Measurements from ENCODE around the gene RAB34.

RAB34 gene

DNA sequence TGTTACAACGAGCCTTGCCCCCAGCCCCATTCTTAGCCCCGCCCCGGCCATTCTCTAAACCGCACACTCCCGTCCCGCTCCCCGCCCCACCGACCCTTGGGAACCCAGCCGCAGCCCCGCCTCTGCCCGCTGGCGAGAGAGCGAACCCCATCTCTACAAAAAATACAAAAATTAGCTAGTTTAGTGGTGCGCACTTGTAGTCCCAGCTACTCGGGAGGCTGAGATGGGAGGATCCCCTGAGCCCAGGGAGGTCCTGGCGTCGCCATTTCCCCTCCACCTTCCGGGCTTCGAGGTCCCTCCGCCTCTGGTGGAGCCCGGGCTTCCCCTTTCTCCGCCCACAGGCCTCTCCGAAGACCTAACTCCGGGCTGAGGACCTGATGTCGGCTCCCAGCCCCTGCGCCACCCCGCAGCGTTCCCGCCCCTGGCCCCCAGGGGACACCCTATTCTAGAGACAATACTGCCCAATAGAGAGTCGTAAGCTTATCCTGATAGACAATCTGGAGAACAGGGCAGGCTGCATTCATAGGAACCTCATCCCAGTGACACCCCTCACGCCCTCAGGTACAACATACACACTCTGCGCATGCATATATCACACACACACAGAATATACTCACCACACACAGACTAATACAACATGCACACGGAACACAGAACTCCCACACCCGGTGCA, 5.5 kb downstream of the RAB34 start:
- peak in 1 of 3 experiments; percentile 73 for DNase-seq (ENCODE audit: low read depth in 3 of 3)

GRCh38 chr17:28711723-28712031, 6.0 kb downstream of the RAB34 start, which contains the start of gene PROCA1:
Gene PROCA1 (minus strand): TSS chr17:28711888. CDS start chr17:28711660, 228 bp downstream.
- no peak for DNase-seq (ENCODE audit: low read depth in 3 of 3)

DNA sequence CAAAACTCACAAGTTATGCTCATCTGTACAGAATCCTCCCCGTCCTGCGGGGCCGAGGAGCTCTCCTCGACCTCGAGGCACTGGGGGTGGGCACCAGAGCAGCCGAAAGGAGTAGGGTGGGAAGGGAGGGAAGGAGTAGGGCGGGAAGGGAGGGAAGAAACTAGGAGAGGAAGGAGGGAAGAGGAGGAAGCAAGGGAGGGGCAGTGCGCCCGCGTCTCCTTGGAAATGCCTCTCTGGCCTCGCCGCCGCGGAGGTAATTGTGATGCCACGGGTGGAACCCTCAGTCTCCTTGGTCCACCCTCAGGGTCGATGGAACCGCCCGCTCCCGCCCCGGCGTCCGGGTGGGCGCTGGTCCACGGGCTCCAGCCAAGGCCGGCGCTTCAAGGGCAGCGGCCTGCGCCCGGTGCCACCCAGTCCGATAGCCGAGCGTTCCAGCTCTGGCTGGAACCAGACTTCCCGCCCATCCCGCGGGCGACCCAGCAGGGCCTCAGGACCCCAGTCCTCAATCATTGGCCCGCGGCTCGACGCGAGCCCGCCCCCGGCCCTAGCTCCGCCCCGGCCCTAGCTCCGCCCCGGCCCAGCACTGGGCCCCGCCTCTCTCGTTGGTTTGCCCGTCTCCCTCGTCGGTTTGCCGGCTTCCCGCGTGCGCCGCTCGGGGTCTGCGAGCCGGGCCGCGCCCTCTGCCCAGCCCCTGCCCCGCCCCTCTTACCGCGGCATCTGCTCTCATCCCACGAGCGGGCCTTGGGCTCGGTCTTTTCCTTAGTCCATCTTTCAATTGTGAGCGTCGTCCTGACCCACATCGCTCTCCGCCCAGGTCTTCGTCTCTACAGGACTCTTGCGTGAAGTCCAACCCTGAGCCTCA, 6.6 kb downstream of the RAB34 start:
- DNase-seq (ENCODE audit: low read depth in 3 of 3), result peak; percentile 80 to 92 (median 89)

DNA sequence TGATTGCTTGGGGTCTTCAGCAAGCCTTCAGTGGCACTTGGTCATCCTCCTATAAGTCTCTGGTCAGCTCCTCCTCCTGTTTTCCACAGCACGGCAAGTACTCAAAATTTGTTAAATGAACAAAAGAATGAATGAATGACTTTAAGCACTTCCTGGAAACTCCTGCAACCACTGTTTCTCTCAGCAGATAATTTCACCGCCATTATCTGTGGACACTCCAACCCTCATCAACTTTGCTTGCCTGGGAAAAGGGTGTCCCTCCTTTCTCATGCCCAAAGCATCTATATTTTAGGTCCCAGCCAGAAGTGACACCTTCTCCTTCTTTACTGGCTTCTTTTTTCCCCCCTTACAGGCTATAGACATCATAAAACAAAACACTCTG, 10.3 kb downstream of the RAB34 start:
- no peak for DNase-seq (ENCODE audit: low read depth in 3 of 3)

GRCh38 chr17:28706471-28707338, 11.0 kb downstream of the RAB34 start:
- no peak for DNase-seq (ENCODE audit: low read depth in 3 of 3)

DNA sequence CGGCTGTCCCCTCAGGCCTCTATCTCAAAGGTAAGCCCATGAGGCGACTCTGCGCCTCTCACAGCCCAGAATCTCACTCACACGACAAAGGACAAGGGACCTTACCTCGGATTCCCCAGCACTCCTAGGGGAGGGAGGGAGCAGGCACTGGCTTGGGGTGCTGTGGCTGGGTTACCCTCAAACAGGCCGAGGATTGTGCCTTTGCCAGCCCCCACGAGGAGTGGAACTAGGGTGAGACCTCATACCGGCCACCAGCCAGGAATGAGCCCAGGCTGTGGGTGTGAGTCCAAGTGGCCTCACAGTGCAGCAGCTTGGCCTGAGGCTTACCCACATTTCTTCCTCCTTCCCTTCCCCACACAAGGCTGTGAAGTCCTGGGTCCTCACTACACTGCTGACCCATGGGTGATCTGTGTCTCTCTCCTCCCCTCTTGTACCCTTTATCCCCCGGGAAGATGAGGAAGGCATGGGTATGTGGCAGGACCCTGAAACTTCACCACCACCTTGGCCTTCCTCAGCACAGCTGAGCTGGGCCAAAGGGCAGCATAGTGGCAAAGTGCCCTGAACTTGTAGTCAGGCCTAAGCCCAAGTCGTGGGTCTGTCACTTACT, 11.8 kb downstream of the RAB34 start:
- DNase-seq (ENCODE audit: low read depth in 3 of 3), result no peak

DNA sequence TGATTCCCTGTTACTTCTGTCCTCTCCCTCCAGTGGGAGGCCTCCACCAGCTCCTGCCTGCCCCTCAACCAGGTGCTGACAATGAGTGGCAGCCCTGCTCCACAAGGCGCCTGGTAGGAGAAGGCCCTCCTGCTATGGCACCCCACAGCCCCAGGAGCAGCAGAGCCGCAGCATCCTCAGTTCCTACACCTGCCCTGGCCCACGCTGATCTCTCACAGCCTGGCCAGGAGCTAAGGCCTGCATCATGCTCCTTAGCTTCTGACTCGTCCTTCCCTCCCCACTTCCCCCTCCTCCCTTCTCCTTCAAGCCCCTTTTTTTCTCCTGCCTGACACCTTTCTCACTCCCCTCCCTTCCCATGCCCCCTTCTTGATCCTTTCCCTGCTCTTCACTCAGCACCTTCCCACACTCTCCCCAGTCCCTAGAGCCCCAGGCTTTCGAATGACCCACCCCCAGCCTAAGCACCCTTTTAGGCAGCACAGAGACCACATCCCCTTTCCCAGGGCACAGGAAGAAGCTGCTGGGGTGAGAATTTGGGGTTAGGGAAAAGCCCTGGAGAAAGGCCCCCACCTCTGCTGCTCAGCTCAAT, 12.5 kb downstream of the RAB34 start:
- no peak for DNase-seq (ENCODE audit: low read depth in 3 of 3)

DNA sequence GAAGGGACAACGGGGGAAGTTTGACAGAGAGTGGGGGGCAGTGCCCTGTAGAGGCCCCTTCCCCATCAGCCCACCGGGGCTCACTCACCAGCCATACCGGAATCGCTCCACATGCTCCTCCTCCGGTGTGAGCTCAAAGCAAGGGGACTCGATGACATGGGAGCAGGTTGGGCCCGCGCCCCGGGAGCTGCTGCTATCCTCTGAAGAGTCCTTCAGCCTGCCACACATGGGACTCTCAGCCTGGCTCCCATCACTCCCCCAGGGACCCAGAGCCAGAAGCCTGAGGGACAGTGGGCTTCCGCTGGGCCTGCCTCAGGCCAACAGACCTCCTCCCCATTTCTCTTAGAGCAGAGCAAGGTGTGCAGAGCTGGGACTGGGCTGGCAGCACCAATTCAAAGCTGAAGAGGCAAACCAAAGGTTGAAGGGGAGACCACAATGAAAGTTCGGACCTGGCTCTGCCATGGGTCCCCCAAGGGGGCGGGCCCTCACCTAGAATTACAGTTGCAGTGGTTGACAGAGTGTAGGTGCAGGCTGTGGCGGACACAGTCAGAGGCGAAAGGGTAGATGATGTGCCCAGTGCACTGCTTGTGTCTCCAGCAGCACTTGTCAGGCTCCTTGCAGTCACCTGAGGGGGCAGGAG, 13.3 kb downstream of the RAB34 start:
- no peak for DNase-seq (ENCODE audit: low read depth in 3 of 3)

GRCh38 chr17:28703552-28704218, 14.0 kb downstream of the RAB34 start:
- DNase-seq (ENCODE audit: low read depth in 3 of 3), result no peak

DNA sequence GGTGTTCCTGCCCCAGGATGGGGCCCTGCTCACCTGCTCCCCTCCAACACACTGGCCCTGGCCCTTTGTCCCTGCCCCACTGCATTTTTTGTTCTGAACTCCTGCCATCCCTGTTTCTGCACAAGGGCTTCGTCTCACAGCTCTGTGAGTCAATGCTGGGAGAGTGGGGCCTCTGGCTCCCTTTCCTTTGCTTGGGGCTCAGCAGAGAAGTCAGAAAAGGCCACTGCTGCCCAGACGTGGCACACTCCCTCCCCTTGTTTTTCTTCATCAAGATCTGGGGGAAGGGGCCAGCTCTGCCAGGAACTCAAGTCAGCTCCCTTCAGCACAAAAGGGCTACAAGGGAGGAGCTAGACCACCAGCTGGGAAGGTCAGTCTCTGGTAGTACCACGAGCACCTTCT, 14.9 kb downstream of the RAB34 start:
- no peak for DNase-seq (ENCODE audit: low read depth in 3 of 3)

GRCh38 chr17:28702026-28702751, 15.5 kb downstream of the RAB34 start:
- DNase-seq (ENCODE audit: low read depth in 3 of 3), result no peak

DNA sequence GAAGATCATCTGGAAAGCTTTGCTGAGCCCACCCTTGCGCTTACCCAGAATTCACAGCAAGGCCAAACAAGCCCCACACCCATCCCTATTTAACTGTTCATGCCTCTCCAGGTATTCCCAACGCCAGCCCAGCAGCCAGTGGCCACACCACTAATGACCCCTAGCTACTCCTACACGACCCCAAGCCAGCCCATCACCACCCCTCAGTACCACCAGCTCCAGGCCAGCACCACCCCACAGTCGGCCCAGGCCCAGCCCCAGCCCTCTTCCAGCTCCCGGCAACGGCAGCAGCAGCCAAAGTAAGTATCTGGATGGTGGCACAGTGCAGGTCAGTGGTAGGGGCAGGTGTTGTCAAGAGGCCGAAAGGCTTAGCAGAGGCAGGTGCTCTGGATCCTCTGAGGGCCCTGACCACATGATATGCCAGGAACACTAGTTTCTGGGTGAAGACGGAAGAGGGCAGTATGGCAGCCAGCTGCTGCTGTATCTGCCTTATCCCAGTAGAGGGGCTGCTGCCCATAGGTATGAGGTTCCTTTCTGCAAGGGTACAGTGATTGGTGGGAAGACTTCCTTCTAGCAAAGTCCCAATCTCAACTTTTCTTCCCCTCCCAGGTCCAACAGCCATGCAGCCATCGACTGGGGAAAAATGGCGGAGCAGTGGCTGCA, 16.7 kb downstream of the RAB34 start:
- no peak for DNase-seq (ENCODE audit: low read depth in 3 of 3)

DNA sequence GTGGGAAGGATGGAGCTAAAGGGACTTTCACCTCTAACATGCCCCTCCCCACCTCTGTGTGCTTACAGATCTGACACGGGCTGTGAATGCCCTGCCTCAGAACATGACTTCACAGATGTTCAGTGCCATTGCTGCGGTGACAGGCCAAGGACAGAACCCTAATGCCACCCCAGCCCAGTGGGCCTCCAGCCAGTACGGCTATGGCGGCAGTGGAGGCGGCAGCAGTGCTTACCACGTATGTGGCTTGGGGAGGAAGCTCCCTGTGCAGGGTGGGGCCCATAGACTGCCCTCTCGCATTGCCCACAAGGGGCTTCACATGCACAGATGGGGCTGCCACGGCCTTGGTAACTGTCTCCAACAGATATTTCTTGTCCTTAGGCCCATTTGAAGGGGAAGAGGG, 17.4 kb downstream of the RAB34 start:
- DNase-seq (ENCODE audit: low read depth in 3 of 3), result no peak

DNA sequence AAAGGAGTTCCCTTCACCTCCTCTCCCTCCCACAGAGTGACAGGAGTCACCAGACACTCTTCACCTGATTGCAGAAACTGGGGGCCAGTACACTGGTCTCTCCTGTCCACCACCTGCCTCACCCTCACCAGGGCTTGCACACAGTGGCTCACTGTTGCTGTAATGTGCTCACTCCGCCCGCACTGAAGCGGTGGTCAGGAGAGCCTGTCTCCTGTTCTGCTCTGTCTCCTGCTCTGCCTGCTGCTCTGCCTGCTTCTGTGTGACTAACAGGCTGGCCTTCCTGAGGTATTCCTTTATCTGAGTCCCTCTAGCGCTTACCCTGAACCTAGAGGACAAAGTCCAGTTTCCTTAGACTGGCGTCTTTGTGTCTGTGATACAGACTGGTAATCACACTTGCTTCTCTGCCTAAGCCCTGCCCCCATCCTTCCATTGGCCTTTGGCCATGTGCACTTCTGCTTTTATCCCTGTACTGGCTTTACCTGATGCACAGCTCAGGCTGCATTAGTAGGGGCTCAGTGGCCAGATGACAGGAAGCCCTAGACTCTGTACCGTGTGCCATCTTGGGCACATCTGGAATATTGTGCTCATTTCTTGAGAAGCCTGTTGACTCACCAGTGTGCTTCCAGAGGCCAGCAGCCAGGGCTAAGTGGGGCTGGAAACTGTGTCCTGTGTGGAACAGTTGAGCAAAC, 19.3 kb downstream of the RAB34 start:
- DNase-seq (ENCODE audit: low read depth in 3 of 3), result no peak

- no peak for DNase-seq (ENCODE audit: low read depth in 3 of 3)
These were observed 23.8 kb downstream of the RAB34 start for GRCh38 chr17:28693869-28694268.

- no peak for DNase-seq (ENCODE audit: low read depth in 3 of 3)
These were observed 28.7 kb downstream of the RAB34 start for GRCh38 chr17:28689011-28689410.

GRCh38 chr17:28688481-28688880, 29.2 kb downstream of the RAB34 start:
- no peak for DNase-seq (ENCODE audit: low read depth in 3 of 3)

- DNase-seq (ENCODE audit: low read depth in 3 of 3), result no peak
These were observed 31.4 kb downstream of the RAB34 start for GRCh38 chr17:28686296-28686695.

GRCh38 chr17:28685366-28685765, 32.3 kb downstream of the RAB34 start:
- DNase-seq (ENCODE audit: low read depth in 3 of 3), result no peak
